Left kidney (tissue), 2 donors: ENCODE measurements around the gene SPIRE1. TPM values are rescaled to one million over a fixed set of nuclear protein-coding genes. Genes with fewer than 3 reads are reported as not detected.
A peak's percentile ranks its signal among the peaks of the same experiment; 100 is the strongest.
"Not testable (repeated sequence)": the region's sequence is repeated elsewhere in the genome, so short reads cannot be mapped to it uniquely, and the experiment has no call there.

Source experiments
- DNase-seq: peaks from one replicate; pipeline ENCODE4 v3.0.0-alpha.2; 2013
- polyA plus RNA-seq: library from polyadenylated mRNA; unstranded; fragments of 120-200 nt; gene quantifications from one replicate; pipeline ENCODE4 v1.2.1, GENCODE V29; 2013; ENCODE audit not compliant: insufficient read length

SPIRE1 gene
- polyA plus RNA-seq, 1 donor: 37.6 TPM

- peak; percentile 60 for DNase-seq
Measured at GRCh38 chr18:12420821-12421421, 237.0 kb downstream of the SPIRE1 start.

- no peak for DNase-seq
Measured at GRCh38 chr18:12417687-12418086, 240.2 kb downstream of the SPIRE1 start.

GRCh38 chr18:12416098-12416729 is 241.7 kb downstream of the SPIRE1 start:
- no peak for DNase-seq

- DNase-seq: no peak
Measured at GRCh38 chr18:12411456-12411855, 246.5 kb downstream of the SPIRE1 start.

GRCh38 chr18:12410747-12411146 is 247.2 kb downstream of the SPIRE1 start:
- DNase-seq: not testable (repeated sequence)

GRCh38 chr18:12410081-12410481 is 247.8 kb downstream of the SPIRE1 start:
- DNase-seq: no peak

- no peak for DNase-seq
Measured at GRCh38 chr18:12409469-12409868, 248.4 kb downstream of the SPIRE1 start.

- no peak for DNase-seq
Measured at GRCh38 chr18:12408247-12408869, 249.5 kb downstream of the SPIRE1 start.

- no peak for DNase-seq
Measured at GRCh38 chr18:12406371-12407111, 251.4 kb downstream of the SPIRE1 start.

GRCh38 chr18:12405066-12405465 is 252.8 kb downstream of the SPIRE1 start:
- no peak for DNase-seq

- no peak for DNase-seq
Measured at GRCh38 chr18:12403601-12404506, 254.1 kb downstream of the SPIRE1 start.

- no peak for DNase-seq
Measured at GRCh38 chr18:12401881-12402280, 256.0 kb downstream of the SPIRE1 start.

GRCh38 chr18:12399231-12399630 is 258.7 kb downstream of the SPIRE1 start:
- DNase-seq: no peak

GRCh38 chr18:12398625-12399024 is 259.3 kb downstream of the SPIRE1 start:
- DNase-seq: no peak

- no peak for DNase-seq
Measured at GRCh38 chr18:12397793-12398192, 260.1 kb downstream of the SPIRE1 start.

GRCh38 chr18:12397254-12397653 is 260.7 kb downstream of the SPIRE1 start:
- no peak for DNase-seq

Other genes starting within 250 kb of the SPIRE1 start
- 16.6 TPM for gene CEP76, start 44.6 kb upstream of the SPIRE1 start, polyA plus RNA-seq
- gene PSMG2, start 44.9 kb upstream of the SPIRE1 start, polyA plus RNA-seq: 80.5 TPM
- gene PTPN2, start 226.1 kb upstream of the SPIRE1 start, polyA plus RNA-seq: 75.3 TPM